B cell (primary cell): ENCODE measurements around the gene MUS81. TPM values are rescaled to one million over a fixed set of nuclear protein-coding genes. Genes with fewer than 3 reads are reported as not detected.
A peak's percentile ranks its signal among the peaks of the same experiment; 100 is the strongest.

Source experiments
- ATAC-seq: fragments of 200-7000 bp; cut with Tn5 transposase; one replicate; pipeline ENCODE4 v1.10.0; 2021; ENCODE audit warnings: low read depth, mild to moderate bottlenecking, moderate number of reproducible peaks, moderate library complexity
- CTCF ChIA-PET: fragments of 350-600 bp; sonication (Branson Sonifier 250); formaldehyde crosslinking; loops from one replicate; lab custom pipeline; 2021; ENCODE audit warnings: antibody characterized with exemption, inconsistent platforms; lab: Charles Lee
- POLR2A ChIA-PET: fragments of 350-600 bp; sonication (Branson Sonifier 250); formaldehyde crosslinking; loops from one replicate; lab custom pipeline; 2021; ENCODE audit warnings: antibody characterized with exemption; lab: Charles Lee
- DNase-seq: peaks from one replicate; pipeline ENCODE4 v3.0.0; 2013
- H2AFZ ChIP-seq: 2 replicates; pipeline ENCODE4 v1.6.1; 2012; ENCODE audit warnings: mild to moderate bottlenecking, low read depth, low read length; ENCODE audit not compliant: insufficient read depth, poor library complexity, severe bottlenecking
- H3K27ac ChIP-seq, 2 donors: 1 replicate in 1 of 2; 2 replicates in 1 of 2; pipeline ENCODE4 v1.5.1; 2012 to 2013; ENCODE audit warnings: low read length in 2 of 2, mild to moderate bottlenecking in 2 of 2, moderate library complexity in 1 of 2
- H3K27me3 ChIP-seq, 4 experiments: fragments of 200-600 bp in 1 of 4; sonication (generic) in 1 of 4; replicated peaks in 1 of 4; 1 replicate in 2 of 4; 2 replicates in 2 of 4; pipeline versions ENCODE4 v1.6.1 to v1.7.0; 2013 to 2016; ENCODE audit warnings: low read length in 3 of 4, mild to moderate bottlenecking in 2 of 4, mixed read lengths in 1 of 4, moderate library complexity in 1 of 4; ENCODE audit not compliant: insufficient read depth in 4 of 4, control insufficient read depth in 3 of 4; ENCODE audit errors: control extremely low read depth in 1 of 4
- H3K36me3 ChIP-seq, 2 experiments: replicated peaks in 1 of 2; 1 replicate in 1 of 2; 2 replicates in 1 of 2; pipeline versions ENCODE4 v1.6.1 to v1.7.1; 2013; ENCODE audit warnings: low read length in 1 of 2; ENCODE audit not compliant: insufficient read depth in 2 of 2, control insufficient read depth in 1 of 2; ENCODE audit errors: control extremely low read depth in 1 of 2, extremely low read depth in 1 of 2
- H3K4me1 ChIP-seq, 2 donors: fragments of 200-600 bp in 1 of 2; sonication (generic) in 1 of 2; 1 replicate in 1 of 2; 2 replicates in 1 of 2; pipeline versions ENCODE4 v1.5.1 to v1.6.1; 2013 to 2017; ENCODE audit warnings: low read length in 2 of 2; ENCODE audit not compliant: control insufficient read depth in 2 of 2, insufficient read depth in 2 of 2
- H3K4me2 ChIP-seq: replicated peaks from 2 replicates; pipeline ENCODE3; 2012; ENCODE audit warnings: mild to moderate bottlenecking, low read depth, low read length; ENCODE audit not compliant: poor library complexity, severe bottlenecking
- H3K4me3 ChIP-seq, 5 experiments: fragments of 200-600 bp in 1 of 5; sonication (generic) in 1 of 5; 1 replicate in 3 of 5; 2 replicates in 2 of 5; pipeline versions ENCODE4 v1.5.1 to v1.7.0; 2011 to 2016; ENCODE audit warnings: low read length in 4 of 5, mild to moderate bottlenecking in 4 of 5, low read depth in 2 of 5, control low read depth in 1 of 5, moderate library complexity in 1 of 5; ENCODE audit not compliant: insufficient read depth in 1 of 5; ENCODE audit errors: control extremely low read depth in 1 of 5, extremely low read depth in 1 of 5
- H3K79me2 ChIP-seq: fragments of 200-600 bp; sonication (generic); one replicate; pipeline ENCODE4 v1.6.0; 2016; ENCODE audit warnings: low read length; ENCODE audit not compliant: control insufficient read depth, insufficient read depth
- H3K9ac ChIP-seq: fragments of 200-600 bp; sonication (generic); 2 replicates; pipeline ENCODE4 v1.6.1; 2017; ENCODE audit warnings: mild to moderate bottlenecking, low read length, moderate library complexity
- H3K9me3 ChIP-seq, 3 donors: one replicate each; pipeline versions ENCODE4 v1.6.1 to v1.7.1; 2013; ENCODE audit warnings: low read length in 2 of 3; ENCODE audit not compliant: control insufficient read depth in 2 of 3, insufficient read depth in 1 of 3; ENCODE audit errors: control extremely low read depth in 1 of 3
- H4K20me1 ChIP-seq: 2 replicates; pipeline ENCODE4 v1.6.0; 2012; ENCODE audit warnings: mild to moderate bottlenecking, low read length; ENCODE audit not compliant: insufficient read depth, control insufficient read depth, poor library complexity, severe bottlenecking
- H3K27ac Mint-ChIP-seq: one replicate; pipeline ENCODE4 v1.8.0; 2021; ENCODE audit warnings: mixed read lengths
- H3K27me3 Mint-ChIP-seq: one replicate; pipeline ENCODE4 v1.8.0; 2021; ENCODE audit warnings: mixed read lengths
- H3K4me1 Mint-ChIP-seq: one replicate; pipeline ENCODE4 v1.8.0; 2021; ENCODE audit warnings: mixed read lengths
- H3K4me3 Mint-ChIP-seq: one replicate; pipeline ENCODE4 v1.8.0; 2021; ENCODE audit warnings: mixed read lengths
- H3K9me3 Mint-ChIP-seq: one replicate; pipeline ENCODE4 v1.8.0; 2022; ENCODE audit warnings: mixed read lengths; ENCODE audit not compliant: insufficient read depth
- EZH2 ChIP-seq: IDR thresholded peaks from 2 replicates; pipeline ENCODE4 v1.6.1; 2012; ENCODE audit warnings: borderline replicate concordance, low read depth, mild to moderate bottlenecking, moderate library complexity, low read length; ENCODE audit not compliant: insufficient read depth, poor library complexity, severe bottlenecking
- WGBS: methylation state at CpG from one replicate; pipeline ENCODE4 v1.1.5; 2013; ENCODE audit warnings: missing lambda C conversion rate; ENCODE audit not compliant: insufficient coverage; 5-methylcytosine and 5-hydroxymethylcytosine counted together
- intact Hi-C: fragments of 100-400 bp; cut with micrococcal nuclease; formaldehyde crosslinking; loops from one replicate; pipeline ENCODE4 v1.10.0; 2022
- polyA plus RNA-seq: library from polyadenylated mRNA; depleted of rRNA; stranded (reverse); fragments of >200 nt; gene quantifications from 2 replicates; pipeline ENCODE4 v1.2.3, GENCODE V29; 2012
- total RNA-seq, 2 donors: library from RNA; stranded (reverse); fragments of 120-200 nt in 1 of 2; gene quantifications; 1 replicate in 1 of 2; 2 replicates in 1 of 2; pipeline versions ENCODE4 v1.2.3 to v1.2.4, GENCODE V29; 2013 to 2022
- TF ChIP-seq, protein P1 (sequence below): fragments of 200-600 bp; IDR thresholded peaks from one replicate; pipeline ENCODE4 v1.8.0; 2022; ENCODE audit warnings: antibody characterized with exemption, mild to moderate bottlenecking

MUS81 gene
- total and polyA plus RNA-seq, 2 donors (not counting 1 experiment from before 2014, with no cell fraction given), result 74.5 to 134 TPM

GRCh38 chr11:65834202-65834601 is 26.0 kb upstream of the MUS81 start:
- 43% methylated on average over 6 of the region's 6 CpGs for WGBS

DNA sequence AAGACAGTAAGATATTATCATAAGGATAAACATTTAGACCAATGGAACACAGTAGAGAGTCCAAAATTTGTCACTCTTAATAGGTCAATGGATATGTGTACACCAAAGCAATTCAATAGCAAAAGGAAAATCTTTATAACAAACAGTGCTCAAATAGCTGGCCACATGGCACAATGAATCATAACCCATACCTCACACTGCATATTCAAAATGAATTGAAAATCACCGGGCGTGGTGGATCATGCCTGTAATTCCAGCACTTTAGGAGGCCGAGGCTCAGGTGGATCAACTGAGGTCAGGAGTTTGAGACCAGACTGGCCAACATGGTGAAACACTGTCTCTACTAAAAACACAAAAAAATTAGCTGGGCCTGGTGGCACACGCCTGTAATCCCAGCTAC is 18.1 kb upstream of the MUS81 start:
- intact Hi-C loops, result no loop called here
- ATAC-seq, result no peak
- H3K4me1 Mint-ChIP-seq, result no peaks in the 10 kb centered on the region
- no peak overlapping the region for H3K27ac ChIP-seq
- no peaks in the 10 kb centered on the region for H3K9me3 Mint-ChIP-seq
- 94% methylated on average over 4 of the region's 4 CpGs for WGBS
- H3K27me3 ChIP-seq, result no peaks in the 10 kb centered on the region
- CTCF ChIA-PET, result interaction anchor here (0.7 kb wide), 2 partner anchors 42 to 302 kb away, joined by 5 to 6 read pairs; no protein-coding TSS in a partner anchor
- H3K9me3 ChIP-seq, result no peaks in the 10 kb centered on the region
- no peaks in the 10 kb centered on the region for H3K79me2 ChIP-seq
- POLR2A ChIA-PET, result interaction anchor here (0.7 kb wide), 1 partner anchor 14 kb away, joined by 9 read pairs; no protein-coding TSS in a partner anchor
- H3K27ac Mint-ChIP-seq, result no peak overlapping the region
- H3K4me2 ChIP-seq, result no peak overlapping the region
- no peaks in the 10 kb centered on the region for H3K36me3 ChIP-seq
- H3K4me3 ChIP-seq, result no peak overlapping the region
- H3K9ac ChIP-seq, result no peak overlapping the region
- no peak overlapping the region for H3K4me3 Mint-ChIP-seq
- H2AFZ ChIP-seq, result no peak overlapping the region
- H3K4me1 ChIP-seq, result no peaks in the 10 kb centered on the region
- H3K27me3 Mint-ChIP-seq, result no peaks in the 10 kb centered on the region
- H4K20me1 ChIP-seq, result no peaks in the 10 kb centered on the region
- no peak for DNase-seq
- TF ChIP-seq, protein P1, sequence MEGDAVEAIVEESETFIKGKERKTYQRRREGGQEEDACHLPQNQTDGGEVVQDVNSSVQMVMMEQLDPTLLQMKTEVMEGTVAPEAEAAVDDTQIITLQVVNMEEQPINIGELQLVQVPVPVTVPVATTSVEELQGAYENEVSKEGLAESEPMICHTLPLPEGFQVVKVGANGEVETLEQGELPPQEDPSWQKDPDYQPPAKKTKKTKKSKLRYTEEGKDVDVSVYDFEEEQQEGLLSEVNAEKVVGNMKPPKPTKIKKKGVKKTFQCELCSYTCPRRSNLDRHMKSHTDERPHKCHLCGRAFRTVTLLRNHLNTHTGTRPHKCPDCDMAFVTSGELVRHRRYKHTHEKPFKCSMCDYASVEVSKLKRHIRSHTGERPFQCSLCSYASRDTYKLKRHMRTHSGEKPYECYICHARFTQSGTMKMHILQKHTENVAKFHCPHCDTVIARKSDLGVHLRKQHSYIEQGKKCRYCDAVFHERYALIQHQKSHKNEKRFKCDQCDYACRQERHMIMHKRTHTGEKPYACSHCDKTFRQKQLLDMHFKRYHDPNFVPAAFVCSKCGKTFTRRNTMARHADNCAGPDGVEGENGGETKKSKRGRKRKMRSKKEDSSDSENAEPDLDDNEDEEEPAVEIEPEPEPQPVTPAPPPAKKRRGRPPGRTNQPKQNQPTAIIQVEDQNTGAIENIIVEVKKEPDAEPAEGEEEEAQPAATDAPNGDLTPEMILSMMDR, result no peak
- no peak for TF ChIP-seq EZH2

More at GRCh38 chr11:65834202-65834601, 26.0 kb upstream of the MUS81 start:
- TF ChIP-seq, protein P1, result no peak
- TF ChIP-seq EZH2, result no peak
- H3K4me3 ChIP-seq, result peak overlapping the region; percentile 47 to 81 (median 67)
- peaks cover 13 to 21% of the 10 kb centered on the region in 2 donors for H3K4me1 ChIP-seq
- peak overlapping the region; percentile 90 for H3K4me2 ChIP-seq
- H3K27me3 Mint-ChIP-seq, result no peaks in the 10 kb centered on the region
- H3K27ac Mint-ChIP-seq, result no peak overlapping the region
- peak overlapping the region; percentile 75 for H3K9ac ChIP-seq
- H2AFZ ChIP-seq, result peak overlapping the region; percentile 91
- CTCF ChIA-PET, result interaction anchor here (0.6 to 1.8 kb wide), 11 partner anchors 15 to 219 kb away, joined by 3 to 10 read pairs (median 4); partner anchors contain the start of genes AP5B1, FIBP, KAT5 and PCNX3
- DNase-seq (no peak), ATAC-seq (no peak)
- H3K9me3 ChIP-seq, result no peaks in the 10 kb centered on the region
- H3K27me3 ChIP-seq, result peaks cover 0 to 4% (median 0%) of the 10 kb centered on the region in 4 experiments
- peaks cover 13% of the 10 kb centered on the region for H3K79me2 ChIP-seq
- no peaks in the 10 kb centered on the region for H3K9me3 Mint-ChIP-seq
- no peaks in the 10 kb centered on the region for H4K20me1 ChIP-seq
- H3K4me1 Mint-ChIP-seq, result peaks cover 8% of the 10 kb centered on the region
- intact Hi-C loops, result no loop called here
- no peaks in the 10 kb centered on the region for H3K36me3 ChIP-seq
- POLR2A ChIA-PET, result interaction anchor here (0.8 to 2.1 kb wide), 5 partner anchors 16 to 168 kb away, joined by 3 to 10 read pairs (median 7); partner anchors contain the start of genes BANF1, EIF1AD and MUS81
- no peak overlapping the region for H3K4me3 Mint-ChIP-seq
- no peak overlapping the region for H3K27ac ChIP-seq
